SK-N-SH (cell line): ENCODE measurements around the gene ADAMTSL1. TPM values are rescaled to one million over a fixed set of nuclear protein-coding genes. Genes with fewer than 3 reads are reported as not detected.

Experiments
- CTCF ChIA-PET: fragments of 300-600, 350-600 bp; formaldehyde crosslinking; extraction: SDS; loops from one replicate; lab custom pipeline; 2021; lab: Yijun Ruan, JAX
- POLR2A ChIA-PET: fragments of 350-600 bp; sonication (Branson Sonifier 250); formaldehyde crosslinking; extraction: SDS; loops from one replicate; lab custom pipeline; 2020; ENCODE audit warnings: antibody characterized with exemption, inconsistent platforms; lab: Yijun Ruan, JAX
- DNase-seq: peaks from one replicate; pipeline ENCODE4 v3.0.0; 2012
- H2AFZ ChIP-seq: fragments of 200-600 bp; sonication (generic); 2 replicates; pipeline ENCODE4 v1.8.1; 2016; ENCODE audit warnings: antibody characterized with exemption, mild to moderate bottlenecking, low read depth
- H3F3A ChIP-seq: fragments of 200-600 bp; sonication (generic); replicated peaks from 2 replicates; pipeline ENCODE3; 2016; ENCODE audit warnings: antibody characterized with exemption, mild to moderate bottlenecking; ENCODE audit not compliant: insufficient read depth
- H3K27ac ChIP-seq, 2 experiments: fragments of 200-500 bp in 1 of 2; fragments of 200-600 bp in 1 of 2; sonication (Bioruptor generic) in 1 of 2; sonication (generic), shearing (Covaris generic) in 1 of 2; 2 replicates each; pipeline versions ENCODE4 v1.5.1 to v1.6.1; 2014 to 2016; ENCODE audit warnings: low read depth in 2 of 2, inconsistent platforms in 1 of 2, low read length in 1 of 2, mild to moderate bottlenecking in 1 of 2, mixed read lengths in 1 of 2
- H3K27me3 ChIP-seq: fragments of 200-600 bp; sonication (generic), shearing (Covaris generic); 2 replicates; pipeline ENCODE4 v1.6.1; 2016; ENCODE audit warnings: mixed run types; ENCODE audit not compliant: insufficient read depth
- H3K36me3 ChIP-seq, 2 experiments: fragments of 200-500 bp in 1 of 2; fragments of 200-600 bp in 1 of 2; sonication (Bioruptor generic) in 1 of 2; sonication (generic) in 1 of 2; replicated peaks in 1 of 2; 2 replicates each; pipeline versions ENCODE3 to v1.5.1; 2014 to 2016; ENCODE audit warnings: low read length in 1 of 2, mild to moderate bottlenecking in 1 of 2; ENCODE audit not compliant: insufficient read depth in 2 of 2, control insufficient read depth in 1 of 2
- H3K4me1 ChIP-seq, 2 experiments: fragments of 200-500 bp in 1 of 2; fragments of 200-600 bp in 1 of 2; sonication (Bioruptor generic) in 1 of 2; sonication (generic), shearing (Covaris generic) in 1 of 2; 2 replicates each; pipeline versions ENCODE4 v1.5.1 to v1.6.1; 2014 to 2016; ENCODE audit warnings: low read depth in 1 of 2, low read length in 1 of 2, mixed run types in 1 of 2; ENCODE audit not compliant: insufficient read depth in 2 of 2, control insufficient read depth in 1 of 2
- H3K4me2 ChIP-seq: fragments of 200-600 bp; sonication (generic), shearing (Covaris generic); 2 replicates; pipeline ENCODE4 v1.6.1; 2017; ENCODE audit warnings: mixed run types
- H3K4me3 ChIP-seq, 2 experiments: fragments of 200-500 bp in 1 of 2; fragments of 200-600 bp in 1 of 2; sonication (Bioruptor generic) in 1 of 2; sonication (generic), shearing (Covaris generic) in 1 of 2; 2 replicates each; pipeline versions ENCODE4 v1.5.1 to v1.8.1; 2014 to 2016; ENCODE audit warnings: low read depth in 2 of 2, inconsistent platforms in 1 of 2, low read length in 1 of 2, mild to moderate bottlenecking in 1 of 2, mixed read lengths in 1 of 2, moderate library complexity in 1 of 2
- H3K79me2 ChIP-seq: fragments of 200-600 bp; sonication (generic); 2 replicates; pipeline ENCODE4 v1.8.1; 2017; ENCODE audit warnings: mild to moderate bottlenecking; ENCODE audit not compliant: insufficient read depth
- H3K9ac ChIP-seq: fragments of 200-600 bp; sonication (generic); 2 replicates; pipeline ENCODE4 v1.6.1; 2017; ENCODE audit warnings: mixed run types
- H3K9me2 ChIP-seq: fragments of 200-600 bp; sonication (generic); 2 replicates; pipeline ENCODE4 v1.6.1; 2017; ENCODE audit warnings: mixed run types
- H3K9me3 ChIP-seq: fragments of 200-600 bp; sonication (generic); 2 replicates; pipeline ENCODE4 v1.6.1; 2017; ENCODE audit warnings: mixed run types, mild to moderate bottlenecking, moderate library complexity
- H4K20me1 ChIP-seq: fragments of 200-600 bp; sonication (generic); 2 replicates; pipeline ENCODE4 v1.6.1; 2017; ENCODE audit warnings: mild to moderate bottlenecking, mixed run types; ENCODE audit not compliant: insufficient read depth
- CTCF ChIP-seq: fragments of 200-600 bp; sonication (generic); IDR thresholded peaks from 2 replicates; pipeline ENCODE4 v1.6.1; 2017; ENCODE audit warnings: antibody characterized with exemption, mild to moderate bottlenecking, moderate library complexity
- ELF1 ChIP-seq: IDR thresholded peaks from 2 replicates; pipeline ENCODE4 v1.4.0; 2012
- EZH2phosphoT487 ChIP-seq: fragments of 200-600 bp; sonication (generic); IDR thresholded peaks from 2 replicates; pipeline ENCODE4 v1.6.1; 2017; ENCODE audit warnings: low read depth, mixed run types, mild to moderate bottlenecking, antibody characterized with exemption, moderate library complexity, borderline replicate concordance
- FOXJ3 ChIP-seq: sonication (generic); formaldehyde crosslinking; IDR thresholded peaks from 2 replicates; pipeline ENCODE4 v1.5.1; 2020; ENCODE audit warnings: mild to moderate bottlenecking, missing genetic modification reagents
- IRF3 ChIP-seq: fragments of 150-350 bp; IDR thresholded peaks from 2 replicates; pipeline ENCODE4 v1.6.1; 2016; ENCODE audit warnings: mild to moderate bottlenecking, low read depth, low read length
- NFIC ChIP-seq: IDR thresholded peaks from 2 replicates; pipeline ENCODE4 v1.4.0; 2012; ENCODE audit warnings: borderline replicate concordance
- PBX3 ChIP-seq: IDR thresholded peaks from 2 replicates; pipeline ENCODE4; 2012
- POLR2AphosphoS5 ChIP-seq: IDR thresholded peaks from 2 replicates; pipeline ENCODE4 v1.6.1; 2012; ENCODE audit warnings: low read depth, low read length
- RFX5 ChIP-seq: IDR thresholded peaks from 2 replicates; pipeline ENCODE4 v1.6.1; 2012; ENCODE audit warnings: mild to moderate bottlenecking, improper control_type of control experiment, low read length
- RXRA ChIP-seq: IDR thresholded peaks from 2 replicates; pipeline ENCODE4 v1.4.0; 2012; ENCODE audit warnings: low read depth, mild to moderate bottlenecking, borderline replicate concordance
- WGBS: methylation state at CpG from one replicate; pipeline ENCODE4 v1.1.6; 2017; ENCODE audit warnings: low lambda C conversion rate; 5-methylcytosine and 5-hydroxymethylcytosine counted together
- polyA plus RNA-seq, 3 experiments: library from polyadenylated mRNA; depleted of rRNA; stranded (reverse); fragments of >200 nt; gene quantifications; 2 replicates each; pipeline ENCODE4 v1.2.3, GENCODE V29; 2012

ADAMTSL1 gene
- polyA plus RNA-seq, 1 of the 3 experiments (the other 2 are of a cell fraction), result 114 TPM

GRCh38 chr9:18829066-18829465 is 355.1 kb downstream of the ADAMTSL1 start:
- H2AFZ ChIP-seq, result no peak overlapping the region
- 81% methylated on average over 3 of the region's 3 CpGs for WGBS
- ChIA-PET CTCF (interaction anchor here (0.6 to 1.3 kb wide), 2 partner anchors 19 to 24 kb away, joined by 3 read pairs; no protein-coding TSS in a partner anchor), POLR2A (no interaction called here)
- peaks cover 0 to 4% of the 10 kb centered on the region in 2 experiments; a peak in 2 of 4 replicates for H3K4me1 ChIP-seq
- H3K27ac ChIP-seq, result no peak overlapping the region
- no peaks in the 10 kb centered on the region for H3K9me3 ChIP-seq
- H3K27me3 ChIP-seq, result no peaks in the 10 kb centered on the region
- no peak for DNase-seq
- no peaks in the 10 kb centered on the region for H4K20me1 ChIP-seq
- no peak overlapping the region for H3K4me3 ChIP-seq
- H3K36me3 ChIP-seq, result peaks cover 9 to 50% of the 10 kb centered on the region in 2 experiments
- TF ChIP-seq CTCF (no peak), FOXJ3 (CRISPR knock-in tag) (no peak), ELF1 (no peak), RXRA (no peak), EZH2phosphoT487 (no peak), PBX3 (no peak), RFX5 (no peak), POLR2AphosphoS5 (no peak)
- H3K79me2 ChIP-seq, result peaks cover 13% of the 10 kb centered on the region; the same call in 1 of the 2 replicates
- H3F3A ChIP-seq, result peaks cover 14% of the 10 kb centered on the region
- no peak overlapping the region for H3K4me2 ChIP-seq
- no peaks in the 10 kb centered on the region for H3K9me2 ChIP-seq
- H3K9ac ChIP-seq, result no peak overlapping the region

- Histone ChIP-seq H3F3A (peaks cover 14% of the 10 kb centered on the region), H4K20me1 (no peaks in the 10 kb centered on the region), H3K9ac (no peak overlapping the region), H3K9me3 (no peaks in the 10 kb centered on the region), H3K27ac (no peak overlapping the region; a peak in 1 of 4 replicates), H3K4me1 (peaks cover 0 to 3% of the 10 kb centered on the region in 2 experiments; a peak in 2 of 4 replicates), H3K27me3 (no peaks in the 10 kb centered on the region), H3K4me2 (no peak overlapping the region), H2AFZ (no peak overlapping the region), H3K4me3 (no peak overlapping the region), H3K9me2 (no peaks in the 10 kb centered on the region), H3K36me3 (peaks cover 9 to 55% of the 10 kb centered on the region in 2 experiments), H3K79me2 (peaks cover 15% of the 10 kb centered on the region; the same call in 1 of the 2 replicates)
- peak; percentile 44; the same call in 1 of the 2 replicates for TF ChIP-seq PBX3
- no peak for TF ChIP-seq IRF3
- TF ChIP-seq NFIC, result peak; percentile 34
- no peak for TF ChIP-seq EZH2phosphoT487
- TF ChIP-seq FOXJ3 (CRISPR knock-in tag), result no peak
- DNase-seq, result no peak
- 79% methylated on average over 5 of the region's 5 CpGs for WGBS
- POLR2A ChIA-PET, result no interaction called here
- CTCF ChIA-PET, result interaction anchor here (1.7 kb wide), 1 partner anchor 388 kb away, joined by 4 read pairs; no protein-coding TSS in a partner anchor
Measured at GRCh38 chr9:18829873-18830272, 355.9 kb downstream of the ADAMTSL1 start.
